ENCODE results near the gene TBC1D23. TPM values are rescaled to one million over a fixed set of nuclear protein-coding genes. Genes with fewer than 3 reads are reported as not detected.

Gene TBC1D23
- total and polyA plus RNA-seq, 2 of the 13 experiments (the other 11 are each of a cell fraction or from before 2014, with no cell fraction given): 28.7 to 35.4 TPM

GRCh38 chr3:100260685-100261484 lies at the start of gene TBC1D23 (continued):
- 0 out of 2 replicates have a peak, but pooled peaks have one; percentile 39 for TF ChIP-seq ZNF318 (CRISPR knock-in tag; IDR thresholded peaks at IDR 0.05)
- TF ChIP-seq ARID4A (CRISPR knock-in tag; IDR thresholded peaks at IDR 0.05; ENCODE audit: borderline replicate concordance): peak; percentile 91
- TF ChIP-seq ZNF768 (CRISPR knock-in tag; IDR thresholded peaks at IDR 0.05): peak; percentile 23; the same call in 1 of the 2 replicates
- TF ChIP-seq ZSCAN31 (CRISPR knock-in tag; IDR thresholded peaks at IDR 0.05; ENCODE audit: low read depth): peak; percentile 47
- TF ChIP-seq ZBTB38 (CRISPR knock-in tag; IDR thresholded peaks at IDR 0.05): peak; percentile 49; the same call in 1 of the 2 replicates
- no peak for TF ChIP-seq SMARCC2 (IDR thresholded peaks at IDR 0.05)
- TF ChIP-seq NR2C2 (CRISPR knock-in tag; IDR thresholded peaks at IDR 0.05; ENCODE audit: borderline replicate concordance): peak; percentile 84
- peak; percentile 92 for TF ChIP-seq HIC2 (CRISPR knock-in tag; IDR thresholded peaks at IDR 0.05; ENCODE audit: low read depth)
- peak; percentile 55 for TF ChIP-seq SIN3B (IDR thresholded peaks at IDR 0.05; ENCODE audit: low read length)
- TF ChIP-seq HDAC1 (CRISPR knock-in tag; IDR thresholded peaks at IDR 0.05): peak; percentile 84
- TF ChIP-seq GABPB1 (CRISPR knock-in tag; IDR thresholded peaks at IDR 0.05): peak; percentile 87
- TF ChIP-seq ZFP36L1 (CRISPR knock-in tag; IDR thresholded peaks at IDR 0.05): peak; percentile 82; the same call in 1 of the 2 replicates
- TF ChIP-seq KDM4B (CRISPR knock-in tag; IDR thresholded peaks at IDR 0.05): peak; percentile 60; the same call in 1 of the 2 replicates
- no peak for TF ChIP-seq ATF7 (IDR thresholded peaks at IDR 0.05)
- no peak; the same call in 1 of the 2 replicates for TF ChIP-seq ATF7 (CRISPR knock-in tag; IDR thresholded peaks at IDR 0.05)

Data from HepG2 (cell line).